Activated CD4-positive, alpha-beta T cell treated with anti-CD3 and anti-CD28 coated beads, Interleukin-2, amount 50 U/mL, for 24 hours (primary cell): ENCODE measurements around the gene FHIT.

Experiments
- DNase-seq, 2 donors: peaks; one replicate each; pipeline ENCODE4 v3.0.0-alpha.2; 2020; ENCODE audit warnings: low read depth in 1 of 2, low spot score in 1 of 2

The FHIT gene

DNA sequence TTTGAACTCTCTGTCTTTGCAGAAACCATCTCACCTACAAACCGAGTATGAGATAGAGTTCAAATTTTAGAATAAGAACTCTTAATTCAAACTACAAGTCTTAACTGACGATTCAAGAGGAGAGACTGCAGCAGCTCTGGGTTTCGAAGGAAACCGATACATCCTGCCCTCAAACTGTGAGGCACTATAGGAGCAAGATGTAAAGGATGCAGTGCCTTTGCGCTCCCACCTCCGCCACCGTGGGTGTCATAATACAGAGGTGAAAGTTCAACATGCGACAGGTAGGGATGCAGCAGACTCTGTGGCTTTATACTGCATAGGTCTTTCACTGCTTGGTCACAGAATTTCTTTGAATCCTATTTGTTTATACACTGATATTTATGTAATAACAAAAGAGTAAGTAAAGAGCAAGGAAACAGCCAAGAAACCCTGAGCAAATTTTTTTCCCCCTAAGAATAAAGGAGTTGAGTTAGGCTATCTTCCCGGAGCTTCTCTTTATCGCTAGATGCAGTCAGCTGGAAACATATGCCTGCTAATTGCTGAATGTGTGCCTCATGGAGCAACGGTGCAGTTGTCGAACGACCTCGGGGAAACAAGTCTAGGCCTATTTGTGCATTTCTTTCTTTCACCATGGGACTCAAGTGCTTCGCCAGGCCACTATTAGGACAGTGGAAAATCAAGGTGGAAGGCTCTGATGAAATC, 1103.9 kb downstream of the FHIT start:
- no peak for DNase-seq

DNA sequence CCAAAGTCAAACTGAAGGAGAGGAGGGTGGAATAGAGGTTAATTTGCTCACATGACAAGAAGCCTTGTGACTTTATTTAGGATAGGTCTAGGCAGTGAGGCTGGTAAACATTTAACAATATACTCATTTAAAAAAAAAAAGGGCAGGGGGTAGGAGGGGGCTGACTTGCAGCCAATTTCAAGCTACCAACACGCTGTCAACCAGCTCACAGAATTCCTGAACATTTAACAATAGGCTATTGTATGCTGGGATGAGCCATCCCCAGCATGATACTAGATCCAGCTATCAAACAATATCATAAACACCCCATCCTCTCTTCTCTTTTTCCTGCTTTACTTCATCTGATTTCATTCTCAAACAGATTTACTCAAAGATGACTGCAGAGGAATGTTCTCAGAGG, 1105.1 kb downstream of the FHIT start:
- no peak for DNase-seq

DNA sequence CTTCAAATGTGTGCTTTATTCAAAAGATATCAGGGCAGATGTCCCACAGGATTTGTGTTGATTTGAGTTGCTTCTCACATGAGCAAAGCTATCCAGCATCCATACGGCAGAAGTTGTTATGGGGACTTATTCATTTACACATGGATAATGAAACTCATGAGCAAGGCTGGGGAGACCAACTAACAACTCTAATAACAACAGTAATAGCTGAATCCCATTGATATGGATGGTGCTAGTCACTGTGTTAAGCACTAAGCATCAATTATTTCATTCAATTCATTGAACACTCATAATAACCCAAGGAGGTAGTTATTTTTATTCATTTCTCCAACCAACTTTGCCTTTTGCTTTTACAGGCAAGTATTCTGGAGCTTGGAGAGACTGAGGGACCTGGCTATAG, 1107.2 kb downstream of the FHIT start:
- no peak for DNase-seq

DNA sequence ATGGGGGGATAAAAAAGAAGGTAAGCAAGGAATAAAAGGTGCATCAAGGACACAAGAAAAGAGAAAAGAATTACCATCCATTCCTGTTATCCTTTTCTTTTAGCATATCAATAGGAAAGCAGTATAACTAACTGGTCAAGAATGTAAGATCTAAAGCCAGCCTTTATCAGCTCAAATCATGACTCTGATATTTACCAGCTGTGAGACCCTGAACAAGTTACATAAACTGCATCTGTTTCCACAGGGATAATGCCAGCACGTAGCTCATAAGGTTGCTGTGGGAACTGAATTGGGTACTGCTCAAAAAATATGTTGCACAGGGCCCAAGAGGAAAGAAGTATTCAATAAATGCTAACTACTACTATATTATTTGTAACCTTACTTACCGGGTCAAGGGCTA, 1109.2 kb downstream of the FHIT start:
- no peak for DNase-seq

DNA sequence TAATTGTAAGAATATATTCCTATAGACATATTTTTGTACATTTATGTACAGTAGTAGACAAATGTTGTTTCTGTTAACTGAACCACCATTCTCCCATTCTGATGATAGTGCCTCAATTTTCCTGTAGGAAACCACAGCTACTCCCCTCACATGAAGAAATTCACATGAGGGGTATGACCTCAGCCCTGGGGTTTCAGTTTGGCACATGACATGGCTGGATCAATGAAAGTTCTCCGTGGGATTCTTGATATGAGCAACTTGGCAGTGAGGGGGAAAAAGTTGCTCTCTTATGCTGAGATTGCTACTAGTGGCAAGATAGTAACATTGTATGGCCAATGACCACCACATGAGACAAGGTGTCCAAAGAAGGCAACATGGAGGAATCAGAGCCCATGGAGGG, 1111.1 kb downstream of the FHIT start:
- DNase-seq, result no peak

DNA sequence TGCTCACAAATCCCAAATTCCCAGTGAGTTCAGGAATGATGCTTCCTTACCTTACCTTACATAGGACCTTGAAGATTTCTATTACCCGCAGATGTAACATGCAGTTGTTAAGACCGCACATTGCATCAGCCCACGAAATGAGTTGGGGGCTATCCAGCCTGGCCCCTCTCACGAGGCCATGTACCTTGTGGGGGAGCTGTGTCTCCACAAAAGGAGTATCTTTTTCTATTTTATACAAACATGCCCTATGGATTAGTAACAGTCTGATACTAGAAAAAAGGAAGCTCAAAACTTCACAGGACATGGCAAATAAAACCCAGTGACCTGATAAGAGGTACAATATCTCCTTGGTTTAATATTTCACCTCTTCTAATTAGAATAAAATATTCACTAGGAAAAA, 1114.7 kb downstream of the FHIT start:
- no peak for DNase-seq

DNA sequence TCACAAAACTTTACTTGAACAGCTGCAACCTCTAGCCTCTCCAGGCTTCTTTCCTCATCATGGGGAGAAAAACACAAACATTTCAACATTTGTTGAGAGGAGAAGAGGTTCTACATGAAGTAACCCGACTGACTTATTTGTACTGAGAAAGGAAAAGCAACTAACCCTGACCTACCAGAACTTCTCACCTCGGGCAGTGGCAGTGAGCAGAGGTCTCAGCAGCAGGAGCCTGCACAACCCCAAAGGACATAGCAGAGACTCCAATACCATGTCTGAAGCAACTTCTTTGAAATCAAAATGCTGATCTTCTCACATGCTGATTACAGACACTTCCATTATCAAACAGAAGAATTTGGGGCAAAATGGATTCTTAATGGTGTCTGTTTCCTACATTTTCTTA, 1115.8 kb downstream of the FHIT start:
- no peak for DNase-seq

DNA sequence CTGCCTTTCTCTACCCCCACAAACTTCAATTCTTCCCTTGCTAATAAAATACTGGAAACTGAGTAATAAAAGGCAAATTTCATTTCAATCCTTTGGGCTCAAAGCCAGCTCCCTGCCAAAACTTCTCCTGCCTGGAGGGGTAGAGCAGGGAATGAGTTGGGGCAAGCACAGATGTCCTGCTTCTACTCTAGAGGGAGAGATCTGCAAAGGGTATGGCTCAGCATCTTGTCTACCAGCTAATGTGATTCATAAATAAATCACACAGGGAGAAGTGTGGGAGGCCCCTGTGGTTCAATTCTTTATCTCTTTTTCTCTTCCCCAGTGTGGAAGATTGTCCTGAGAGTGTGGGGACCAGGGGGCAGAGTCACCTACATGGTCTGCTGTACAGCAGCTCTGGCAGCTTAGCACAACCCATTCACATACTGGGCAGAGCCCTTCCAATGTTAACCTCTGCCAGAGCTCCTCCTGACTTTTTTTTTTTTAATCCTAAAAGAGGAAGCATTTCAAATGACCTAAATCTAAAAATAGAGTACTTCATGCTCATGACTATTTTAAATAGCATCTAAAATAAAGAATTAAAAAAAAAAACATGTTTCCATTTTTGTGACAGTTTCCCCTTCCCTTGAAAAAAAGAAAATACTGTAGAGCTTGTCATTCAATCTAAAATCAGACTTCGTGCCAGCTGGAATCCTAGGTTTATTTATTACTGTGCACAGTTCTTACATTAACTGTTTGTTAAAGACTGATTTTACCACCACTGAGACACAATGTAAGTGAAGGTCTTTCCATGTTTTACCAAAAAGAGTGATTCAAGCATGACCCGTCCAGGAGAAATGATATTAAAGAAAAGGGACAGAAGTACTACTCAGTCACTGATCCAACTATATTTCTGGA, 1117.7 kb downstream of the FHIT start:
- DNase-seq, result no peak

DNA sequence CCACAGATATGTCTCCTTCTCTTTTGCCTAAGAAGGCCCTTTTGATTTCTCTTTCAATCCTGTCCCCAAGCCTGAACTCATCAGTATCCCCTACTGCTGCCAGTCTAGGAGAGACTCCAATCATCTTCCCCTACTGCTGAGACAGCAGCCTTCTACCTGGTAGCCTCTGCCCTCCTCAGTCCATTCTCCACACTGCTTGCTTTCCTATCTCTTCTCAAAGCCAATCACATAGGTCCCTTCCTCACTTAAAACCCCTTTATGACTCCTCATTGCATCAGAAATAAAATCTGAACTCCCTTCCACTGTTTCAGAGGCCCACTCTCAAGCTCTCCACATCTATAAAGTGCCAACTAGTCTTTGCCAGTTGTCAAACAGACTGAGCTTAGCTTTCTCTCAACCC, 1119.6 kb downstream of the FHIT start:
- DNase-seq, result no peak

DNA sequence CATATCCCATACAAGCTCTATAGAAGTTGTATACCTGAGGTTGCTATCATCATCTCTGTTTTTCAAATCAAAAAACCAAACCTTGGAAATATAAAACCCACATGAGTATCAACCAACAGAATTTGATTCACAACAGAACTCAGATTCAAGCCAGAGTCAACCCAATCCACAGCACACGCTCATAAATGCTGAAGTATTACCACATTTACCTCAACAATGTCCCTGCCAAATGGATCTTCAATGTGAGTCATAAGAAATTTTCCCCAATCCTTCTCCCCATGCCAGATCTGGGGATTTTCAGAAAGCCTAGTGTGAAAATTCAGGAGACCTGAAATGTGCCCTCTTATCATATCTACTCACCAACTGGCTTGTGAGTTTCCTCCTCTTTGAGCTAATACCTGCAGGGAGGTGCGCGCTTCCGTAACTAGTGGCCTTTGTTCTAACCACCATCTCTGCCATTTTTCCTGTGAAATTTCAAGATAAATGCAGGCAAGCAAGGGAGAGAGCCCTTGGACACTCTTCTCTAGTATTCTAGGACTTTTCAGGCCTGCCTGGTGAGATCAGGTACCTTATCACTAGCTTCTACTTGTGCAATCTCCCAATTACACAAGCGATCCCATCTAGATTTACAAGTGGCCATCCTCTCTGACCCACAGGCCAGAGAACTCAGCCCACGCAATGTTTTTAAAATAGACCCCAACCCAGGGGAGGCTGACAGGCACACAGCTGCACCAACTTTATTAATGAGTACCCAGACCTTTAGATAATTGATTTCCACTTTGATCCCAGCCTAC, 1124.5 kb downstream of the FHIT start:
- no peak for DNase-seq

DNA sequence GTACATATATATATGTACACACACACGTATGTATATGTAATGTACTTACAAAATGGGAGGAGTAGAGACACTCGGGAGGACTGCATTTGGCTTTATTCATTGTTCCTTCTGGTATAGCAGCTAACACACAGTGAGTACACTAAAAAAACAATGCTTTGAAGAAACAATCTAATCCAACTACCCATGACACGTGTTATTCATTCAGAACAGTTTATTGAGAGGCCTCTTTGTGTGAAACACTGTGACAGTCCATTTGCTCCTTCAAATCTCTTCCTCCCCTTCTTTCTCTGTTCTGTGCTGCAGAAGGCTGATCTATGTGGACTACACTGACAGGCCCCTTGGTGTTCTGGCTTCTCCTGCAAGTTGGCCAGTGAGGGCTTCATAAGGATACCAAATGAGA, 1125.6 kb downstream of the FHIT start:
- DNase-seq, result no peak

DNA sequence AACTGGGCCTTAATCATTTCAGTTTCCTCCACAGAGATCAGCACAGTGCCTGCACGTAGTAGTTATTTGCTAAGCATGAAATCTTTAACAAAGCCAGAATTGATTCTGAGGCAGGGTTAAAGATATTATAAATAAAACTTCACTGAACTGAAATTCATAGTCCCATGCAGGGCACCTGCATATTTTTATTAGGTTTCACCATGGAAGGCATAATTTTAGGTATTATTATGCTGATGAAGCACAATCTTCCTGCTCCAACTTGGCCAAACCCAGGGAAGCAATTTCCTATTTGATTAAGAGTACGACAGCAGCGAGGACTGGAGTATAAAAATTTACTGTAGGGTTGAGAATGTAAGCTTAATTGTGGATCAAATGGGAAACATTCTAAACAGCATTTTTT, 1131.0 kb downstream of the FHIT start:
- no peak for DNase-seq

DNA sequence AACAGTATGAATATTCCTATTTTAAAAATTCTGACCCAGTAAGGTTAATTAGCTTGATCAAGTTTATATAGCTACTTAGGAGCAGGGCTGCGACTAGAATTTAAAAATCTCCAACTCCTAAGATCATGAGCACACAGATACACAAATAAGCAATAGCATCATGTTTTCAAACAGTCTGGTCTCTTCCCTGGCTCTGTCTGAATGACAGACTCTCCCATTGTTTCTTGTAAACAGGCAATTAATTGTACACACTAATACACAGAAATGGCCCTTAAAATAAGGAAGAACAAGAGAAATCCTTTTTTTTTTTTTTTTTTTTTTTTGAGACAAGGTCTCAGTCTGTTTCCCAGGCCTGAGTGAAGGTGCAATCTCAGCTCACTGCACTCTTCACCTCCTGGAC, 1137.1 kb downstream of the FHIT start:
- DNase-seq, result no peak

DNA sequence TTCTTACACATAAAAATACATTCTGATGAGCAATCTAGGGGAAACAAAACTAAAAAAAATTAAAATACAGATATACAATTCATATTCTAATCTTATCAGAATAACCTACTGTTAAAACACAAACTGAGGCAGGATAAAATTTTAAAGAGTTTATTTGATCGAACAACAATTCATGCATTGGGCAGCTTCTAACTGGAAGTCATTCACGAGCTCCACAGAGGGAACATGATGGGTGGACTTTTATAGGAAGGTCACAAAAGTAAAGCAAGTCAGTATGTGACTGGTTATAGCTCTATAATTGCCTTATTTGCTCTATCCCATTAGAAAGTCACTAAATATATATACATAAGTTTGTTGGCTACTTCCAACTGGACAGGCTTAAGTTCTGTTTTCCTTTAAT, 1144.0 kb downstream of the FHIT start:
- no peak for DNase-seq

DNA sequence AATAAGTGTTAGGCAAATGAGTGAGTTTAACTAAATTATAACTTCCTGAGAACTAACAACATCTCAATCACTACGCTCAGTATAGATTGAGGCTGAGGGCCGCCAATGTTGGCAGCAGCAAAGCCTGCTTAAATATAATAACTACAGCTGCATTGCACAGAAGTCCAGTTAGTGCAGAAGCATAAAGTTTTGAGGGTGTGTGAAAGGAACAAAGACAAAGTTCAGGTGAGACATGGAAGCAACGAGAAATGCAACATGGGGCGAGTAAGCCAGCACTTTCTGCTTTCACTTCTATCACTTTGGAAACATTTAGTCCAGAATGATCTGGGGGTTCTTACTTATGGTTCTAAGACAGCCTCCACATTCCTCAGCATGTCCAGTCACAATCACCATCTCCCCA, 1149.1 kb downstream of the FHIT start:
- no peak for DNase-seq

DNA sequence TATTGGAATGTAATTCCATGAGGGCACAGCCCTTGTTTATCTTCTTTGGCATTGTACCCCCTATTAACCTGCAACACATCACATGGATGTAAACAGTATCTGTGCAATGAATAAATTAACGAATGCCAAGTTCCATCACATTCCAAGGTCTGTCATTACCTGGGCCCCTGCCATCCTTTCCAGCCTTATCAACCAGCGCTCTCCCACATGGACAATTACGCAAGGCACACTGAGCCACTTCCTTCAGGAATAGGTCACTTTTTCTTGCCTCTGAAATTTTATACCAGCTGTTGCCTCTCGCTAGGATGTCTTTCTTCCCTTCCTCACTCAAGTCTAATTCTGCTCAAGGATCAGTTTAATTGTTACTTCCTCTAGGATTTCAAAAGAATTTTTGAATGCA, 1149.6 kb downstream of the FHIT start:
- no peak for DNase-seq

DNA sequence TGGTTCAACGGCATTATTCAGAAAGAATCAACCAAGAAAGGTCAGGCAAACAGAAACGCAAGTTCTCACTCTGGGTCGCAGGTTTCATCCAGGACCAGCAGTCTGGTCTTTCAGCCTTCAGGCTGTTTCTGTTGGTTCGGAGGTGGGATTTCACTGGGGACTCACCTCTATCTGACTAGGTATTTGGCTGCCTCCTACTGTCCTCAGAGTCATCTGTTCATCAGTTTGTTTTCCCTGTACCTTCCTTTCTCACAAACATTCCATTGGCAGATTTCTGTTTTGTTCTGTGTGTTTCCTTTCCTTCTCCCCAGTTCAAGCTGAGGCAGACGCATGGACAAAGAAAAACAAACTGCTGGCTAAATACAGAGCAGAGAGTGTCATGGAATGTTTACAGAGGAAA, 1154.8 kb downstream of the FHIT start:
- no peak for DNase-seq

DNA sequence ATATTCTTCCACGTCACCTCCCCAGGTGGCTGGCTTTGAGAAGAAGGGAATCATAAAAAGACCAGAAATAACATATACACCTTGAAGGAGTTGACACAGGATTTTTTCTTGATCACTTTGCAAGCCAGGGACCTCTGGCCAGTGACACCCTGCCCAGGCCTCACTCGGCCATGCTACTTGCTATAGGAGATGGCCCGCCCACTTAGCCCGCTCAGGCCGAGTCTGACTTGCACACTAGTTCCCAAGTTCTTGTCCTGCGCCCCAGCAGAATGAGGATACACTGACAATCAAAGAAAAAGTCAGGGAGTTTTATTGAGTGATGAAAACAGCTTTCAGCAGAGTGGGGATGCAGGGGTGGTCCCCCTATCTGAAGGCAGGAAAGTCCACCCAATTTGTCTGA, 1155.3 kb downstream of the FHIT start:
- DNase-seq, result no peak

DNA sequence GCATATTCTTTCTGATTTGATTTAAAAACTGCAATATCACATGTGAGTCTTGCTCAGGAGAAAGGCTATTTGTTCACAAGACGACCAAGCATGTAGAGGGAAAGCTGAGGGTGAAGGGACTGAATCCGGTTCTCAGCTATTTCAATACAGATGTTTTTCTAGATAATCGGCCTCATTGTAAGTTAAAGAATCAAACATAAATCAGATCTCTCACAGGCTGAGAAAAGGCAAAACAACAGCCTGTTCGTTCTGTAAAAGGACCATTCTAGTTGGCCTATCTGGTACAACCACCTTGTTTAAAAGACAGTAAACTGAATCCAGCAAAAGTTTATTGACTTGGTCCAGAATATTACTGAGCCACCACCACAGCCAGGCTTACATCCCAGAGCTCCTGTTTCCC, 1155.7 kb downstream of the FHIT start:
- no peak for DNase-seq

DNA sequence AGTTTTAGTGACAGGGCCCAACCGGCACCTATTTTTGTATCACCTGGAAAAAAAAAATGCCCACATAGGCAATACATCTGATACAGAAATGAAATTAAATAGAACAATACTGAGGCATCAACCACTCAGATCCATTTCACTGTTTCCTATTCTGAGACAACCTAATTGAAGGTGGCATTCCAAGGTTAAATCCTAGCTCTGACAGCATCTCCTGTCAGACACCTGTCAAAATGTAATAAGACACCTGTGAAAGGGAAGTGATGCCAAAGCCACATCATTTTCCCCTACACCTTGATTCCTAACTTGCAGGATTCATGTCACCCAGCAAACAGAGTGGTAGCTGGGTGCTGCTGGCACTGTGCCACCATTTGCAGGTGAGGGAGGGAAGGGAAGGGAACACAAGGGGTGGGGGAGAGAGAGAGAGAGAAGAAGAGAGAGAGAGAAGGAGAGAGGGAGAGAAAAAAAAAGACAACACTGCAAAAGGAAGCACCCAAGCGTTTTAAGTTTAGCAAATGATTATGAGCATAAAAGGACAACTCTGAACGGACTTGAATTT, 1156.8 kb downstream of the FHIT start:
- DNase-seq, result no peak

DNA sequence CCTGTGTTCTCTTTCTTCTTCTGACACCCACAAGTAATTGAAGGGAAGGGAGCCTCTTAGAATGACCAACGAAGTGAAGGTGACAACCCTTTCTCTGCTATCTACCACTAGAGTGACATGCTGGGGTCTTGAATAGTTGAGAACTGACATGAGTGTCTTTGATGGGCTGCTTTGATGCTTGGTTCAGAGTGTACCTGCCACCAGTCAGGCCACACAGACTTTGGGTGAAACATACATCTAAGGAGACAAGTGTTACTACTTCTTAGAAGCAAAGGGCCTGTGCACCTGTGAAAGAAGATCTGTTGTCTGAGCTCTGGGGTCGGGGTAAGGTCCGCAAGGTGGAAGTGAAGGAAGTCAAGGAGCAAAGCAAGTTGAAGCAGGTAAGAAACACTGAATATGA, 1160.7 kb downstream of the FHIT start:
- no peak for DNase-seq

DNA sequence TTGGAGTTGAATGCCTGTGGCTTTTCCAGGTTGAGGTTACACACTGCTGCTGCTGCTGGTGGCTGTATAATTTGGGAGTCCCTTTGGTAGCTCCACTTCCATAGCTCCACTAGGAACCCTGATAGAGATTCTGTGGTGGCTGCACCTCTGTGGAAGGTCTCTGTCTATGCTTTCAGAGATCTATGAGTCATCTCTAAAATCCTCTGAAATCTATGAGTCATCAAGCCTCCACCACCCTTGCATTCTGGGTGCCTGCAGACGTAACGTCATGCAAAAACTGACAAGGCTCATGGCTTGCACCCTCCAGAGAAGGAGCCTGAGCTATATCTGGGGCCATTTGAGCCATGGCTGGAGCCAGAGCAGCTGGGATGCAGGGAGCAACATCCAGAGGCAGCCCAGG, 1164.4 kb downstream of the FHIT start:
- peak in 1 of 2 donors; percentile 52 for DNase-seq
